K562 (cell line): Measurements from ENCODE around the gene CMSS1. TPM values are rescaled to one million over a fixed set of nuclear protein-coding genes. Genes with fewer than 3 reads are reported as not detected.

Experiments used
- ATAC-seq: fragments of 200-7000 bp; cut with Tn5 transposase; 3 replicates; pipeline ENCODE4 v1.9.1; 2020; ENCODE audit warnings: moderate library complexity
- BruUV-seq: library from RNA; stranded (reverse); fragments of 400-500 nt; replicated peaks from 2 replicates; lab custom pipeline; 2021; lab: Mats Ljungman, UMichigan
- CTCF ChIA-PET: fragments of 300-600 bp; formaldehyde crosslinking; extraction: SDS; loops from one replicate; lab custom pipeline; 2021; ENCODE audit warnings: low intra/inter-chr PET ratio; lab: Yijun Ruan, JAX
- POLR2A ChIA-PET: fragments of 300-600, 350-650 bp; sonication (Branson Sonifier 250); formaldehyde crosslinking; extraction: SDS; loops from one replicate; lab custom pipeline; 2021; ENCODE audit warnings: antibody characterized with exemption, inconsistent platforms; lab: Yijun Ruan, JAX
- DNase-seq, 4 experiments: peaks; one replicate each; pipeline versions ENCODE4 v3.0.0 to v3.0.0-alpha.2; 2011 to 2018; ENCODE audit warnings: low spot score in 3 of 4, mixed read lengths in 3 of 4; ENCODE audit errors: extremely low read depth in 1 of 4
- FAIRE-seq: peaks from 2 replicates; lab custom pipeline; 2011; peaks lifted over from hg19 to GRCh38; lab: Jason Lieb, UNC
- H2AFZ ChIP-seq: 2 replicates; pipeline ENCODE4 v1.6.0; 2011; ENCODE audit warnings: low read depth, low read length, control low read depth, inconsistent platforms
- H3K27ac ChIP-seq: fragments of 200-600 bp; 3 replicates; pipeline ENCODE4 v1.8.0; 2011; ENCODE audit warnings: low read depth, mild to moderate bottlenecking, control low read depth, inconsistent platforms, low read length, moderate library complexity, mixed read lengths; ENCODE audit errors: extremely low read depth
- H3K27me3 ChIP-seq, 2 experiments: fragments of 300-600 bp in 1 of 2; 2 replicates in 1 of 2; 3 replicates in 1 of 2; pipeline versions ENCODE4 v1.6.0 to v1.8.0; 2011; ENCODE audit warnings: inconsistent platforms in 2 of 2, low read length in 2 of 2, mild to moderate bottlenecking in 1 of 2, mixed read lengths in 1 of 2, moderate library complexity in 1 of 2; ENCODE audit not compliant: control insufficient read depth in 2 of 2, insufficient read depth in 2 of 2
- H3K36me3 ChIP-seq: fragments of 300-600 bp; 3 replicates; pipeline ENCODE4 v1.8.0; 2011; ENCODE audit warnings: mild to moderate bottlenecking, low read length, inconsistent platforms; ENCODE audit not compliant: control insufficient read depth, insufficient read depth
- H3K4me1 ChIP-seq, 2 experiments: fragments of 200-600 bp in 1 of 2; replicated peaks in 1 of 2; 2 replicates in 1 of 2; 3 replicates in 1 of 2; pipeline versions ENCODE4 v1.5.1 to v1.8.0; 2011; ENCODE audit warnings: inconsistent platforms in 2 of 2, low read length in 2 of 2, mild to moderate bottlenecking in 1 of 2, mixed read lengths in 1 of 2, moderate library complexity in 1 of 2; ENCODE audit not compliant: control insufficient read depth in 2 of 2, insufficient read depth in 2 of 2
- H3K4me2 ChIP-seq: 2 replicates; pipeline ENCODE4 v1.6.1; 2011; ENCODE audit warnings: low read length, control low read depth, inconsistent platforms, mixed read lengths; ENCODE audit not compliant: insufficient read depth
- H3K4me3 ChIP-seq: fragments of 200-600 bp; sonication (generic), shearing (Covaris generic); 2 replicates; pipeline ENCODE4 v1.5.1; 2016; ENCODE audit warnings: control low read depth, inconsistent platforms
- H3K79me2 ChIP-seq: fragments of 200-600 bp; 3 replicates; pipeline ENCODE4 v1.8.0; 2011; ENCODE audit warnings: low read length, inconsistent platforms; ENCODE audit not compliant: control insufficient read depth, insufficient read depth
- H3K9ac ChIP-seq, 2 experiments: 2 replicates each; pipeline versions ENCODE4 v1.6.0 to v1.6.1; 2011; ENCODE audit warnings: low read depth in 2 of 2, low read length in 2 of 2, control low read depth in 1 of 2, inconsistent platforms in 1 of 2, mild to moderate bottlenecking in 1 of 2, mixed read lengths in 1 of 2; ENCODE audit not compliant: insufficient read depth in 1 of 2
- H3K9me1 ChIP-seq: one replicate; pipeline ENCODE4 v1.6.0; 2011; ENCODE audit warnings: inconsistent platforms, mild to moderate bottlenecking, low read length, moderate library complexity; ENCODE audit not compliant: control insufficient read depth, insufficient read depth
- H3K9me3 ChIP-seq: replicated peaks from 2 replicates; pipeline ENCODE4 v1.5.1; 2011; ENCODE audit warnings: low read depth, low read length, inconsistent platforms; ENCODE audit not compliant: control insufficient read depth, insufficient read depth
- H4K20me1 ChIP-seq: replicated peaks from 2 replicates; pipeline ENCODE4 v1.6.1; 2011; ENCODE audit warnings: low read length, inconsistent platforms, mixed read lengths; ENCODE audit not compliant: control insufficient read depth, insufficient read depth
- BRD4 ChIP-seq: fragments of 200-600 bp; sonication (generic); IDR thresholded peaks from 2 replicates; pipeline ENCODE4 v1.6.1; 2017; ENCODE audit warnings: inconsistent platforms
- GATAD2A ChIP-seq: fragments of 450-650 bp; IDR thresholded peaks from 2 replicates; pipeline ENCODE4 v1.6.1; 2017
- PRPF4 ChIP-seq: fragments of 200-400 bp; formaldehyde crosslinking; IDR thresholded peaks from one replicate; pipeline ENCODE4 v1.6.1; 2017; ENCODE audit warnings: low read length, low read depth, mild to moderate bottlenecking; ENCODE audit not compliant: insufficient read depth, poor library complexity, severe bottlenecking
- WGBS: fragments of 100-300 bp; shearing (Covaris generic); methylation state at CpG from one replicate; pipeline ENCODE4 v1.1.6; 2016; ENCODE audit warnings: low coverage, mixed read lengths; ENCODE audit not compliant: insufficient coverage; ENCODE audit errors: missing lambda C conversion rate; 5-methylcytosine and 5-hydroxymethylcytosine counted together
- in situ Hi-C: fragments of 300-500 bp; cut with MboI; formaldehyde crosslinking; loops from 4 replicates; pipeline ENCODE4 v1.15.0; 2018; ENCODE audit warnings: inconsistent platforms, mixed read lengths
- intact Hi-C: fragments of 100-400 bp; cut with micrococcal nuclease; formaldehyde crosslinking; loops from 2 replicates; pipeline ENCODE4 v1.14.2; 2022
- polyA plus RNA-seq, 8 experiments: library from polyadenylated mRNA; depleted of rRNA in 4 of 8; stranded (reverse) in 5 of 8; unstranded in 3 of 8; fragments of >200 nt; fragmentation: Nextera tagmentation in 2 of 8; fragmentation: Illumina TruSeq in 1 of 8; extraction: Ambion mirVana in 2 of 8; extraction: Trizol in 1 of 8; gene quantifications; 2 replicates each; pipeline versions ENCODE4 v1.2.1 to v1.2.3, GENCODE V29; 2011 to 2014; ENCODE audit warnings: inconsistent platforms in 1 of 8, missing spikeins in 1 of 8
- total RNA-seq, 7 experiments: library from RNA; depleted of rRNA in 6 of 7; stranded (reverse); fragments of >200 nt in 6 of 7; fragmentation: Illumina TruSeq in 2 of 7; extraction: Trizol in 2 of 7; gene quantifications; 2 replicates each; pipeline versions ENCODE4 v1.2.1 to v1.2.3, GENCODE V29; 2011 to 2021; ENCODE audit warnings: low replicate concordance in 1 of 7
- TF ChIP-seq, protein P1 (sequence below), 2 experiments: fragments of 450-650 bp in 1 of 2; sonication (generic) in 1 of 2; formaldehyde crosslinking in 1 of 2; IDR thresholded peaks in 1 of 2; conservative IDR thresholded peaks in 1 of 2; 2 replicates each; pipeline versions ENCODE4 v1.6.1 to v1.8.1; 2016 to 2023; ENCODE audit warnings: mild to moderate bottlenecking in 2 of 2, moderate library complexity in 2 of 2, inconsistent platforms in 1 of 2, missing genetic modification reagents in 1 of 2
- TF ChIP-seq, protein P2 (sequence below): fragments of 450-650 bp; IDR thresholded peaks from 2 replicates; pipeline ENCODE4 v1.7.1; 2018; ENCODE audit warnings: mild to moderate bottlenecking, low read depth; ENCODE audit not compliant: partially characterized antibody

The CMSS1 gene
- total and polyA plus RNA-seq, 9 of the 15 experiments (the other 6 are each of a cell fraction or from before 2014, with no cell fraction given), result 46.9 to 109 (median 72.3) TPM

DNA sequence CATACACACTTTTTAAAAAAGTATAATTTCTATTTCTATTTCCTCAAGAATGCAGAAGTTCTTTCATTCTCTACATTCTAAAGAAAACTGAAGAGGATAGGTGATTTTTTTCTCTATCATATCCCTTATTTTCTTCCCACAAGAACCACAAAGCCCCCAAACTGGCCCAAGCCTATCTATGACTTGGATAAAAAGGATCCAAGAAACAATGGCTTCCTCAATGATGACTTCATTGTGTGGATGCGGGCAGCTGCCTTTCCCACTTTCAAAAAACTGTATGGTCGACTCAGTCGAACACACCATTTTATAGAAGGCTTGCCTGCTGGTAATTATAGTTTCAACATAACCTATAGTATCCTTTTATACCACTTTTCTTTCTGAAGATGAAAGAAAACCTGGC, 390.2 kb downstream of the CMSS1 start:
- TF ChIP-seq, protein P1, sequence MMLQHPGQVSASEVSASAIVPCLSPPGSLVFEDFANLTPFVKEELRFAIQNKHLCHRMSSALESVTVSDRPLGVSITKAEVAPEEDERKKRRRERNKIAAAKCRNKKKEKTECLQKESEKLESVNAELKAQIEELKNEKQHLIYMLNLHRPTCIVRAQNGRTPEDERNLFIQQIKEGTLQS (IDR thresholded peaks at IDR 0.05), result no peak
- TF ChIP-seq, protein P1 (CRISPR knock-in tag; conservative IDR thresholded peaks at IDR 0.05), result no peak
- no peak for TF ChIP-seq GATAD2A
- TF ChIP-seq, protein P2, sequence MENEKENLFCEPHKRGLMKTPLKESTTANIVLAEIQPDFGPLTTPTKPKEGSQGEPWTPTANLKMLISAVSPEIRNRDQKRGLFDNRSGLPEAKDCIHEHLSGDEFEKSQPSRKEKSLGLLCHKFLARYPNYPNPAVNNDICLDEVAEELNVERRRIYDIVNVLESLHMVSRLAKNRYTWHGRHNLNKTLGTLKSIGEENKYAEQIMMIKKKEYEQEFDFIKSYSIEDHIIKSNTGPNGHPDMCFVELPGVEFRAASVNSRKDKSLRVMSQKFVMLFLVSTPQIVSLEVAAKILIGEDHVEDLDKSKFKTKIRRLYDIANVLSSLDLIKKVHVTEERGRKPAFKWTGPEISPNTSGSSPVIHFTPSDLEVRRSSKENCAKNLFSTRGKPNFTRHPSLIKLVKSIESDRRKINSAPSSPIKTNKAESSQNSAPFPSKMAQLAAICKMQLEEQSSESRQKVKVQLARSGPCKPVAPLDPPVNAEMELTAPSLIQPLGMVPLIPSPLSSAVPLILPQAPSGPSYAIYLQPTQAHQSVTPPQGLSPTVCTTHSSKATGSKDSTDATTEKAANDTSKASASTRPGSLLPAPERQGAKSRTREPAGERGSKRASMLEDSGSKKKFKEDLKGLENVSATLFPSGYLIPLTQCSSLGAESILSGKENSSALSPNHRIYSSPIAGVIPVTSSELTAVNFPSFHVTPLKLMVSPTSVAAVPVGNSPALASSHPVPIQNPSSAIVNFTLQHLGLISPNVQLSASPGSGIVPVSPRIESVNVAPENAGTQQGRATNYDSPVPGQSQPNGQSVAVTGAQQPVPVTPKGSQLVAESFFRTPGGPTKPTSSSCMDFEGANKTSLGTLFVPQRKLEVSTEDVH, result no peak
- TF ChIP-seq PRPF4, result no peak
- no peak for TF ChIP-seq BRD4
- POLR2A ChIA-PET, result interaction anchor here (1.6 kb wide), 1 partner anchor 19 kb away, joined by 3 read pairs; no protein-coding TSS in a partner anchor

More for the DNA sequence above, 390.2 kb downstream of the CMSS1 start:
- Histone ChIP-seq H3K79me2 (no peaks in the 10 kb centered on the region), H2AFZ (no peak overlapping the region), H3K9me1 (no peaks in the 10 kb centered on the region), H3K4me2 (no peak overlapping the region), H3K36me3 (no peaks in the 10 kb centered on the region), H3K4me3 (no peak overlapping the region), H3K9ac (no peak overlapping the region), H3K9me3 (no peaks in the 10 kb centered on the region), H4K20me1 (no peaks in the 10 kb centered on the region), H3K4me1 (no peaks in the 10 kb centered on the region; a peak in 1 of 5 replicates), H3K27me3 (no peaks in the 10 kb centered on the region), H3K27ac (no peak overlapping the region)
- intact Hi-C loops, result no loop called here
- in situ Hi-C loops, result no loop called here
- CTCF ChIA-PET, result interaction anchor here (0.6 kb wide), 1 partner anchor 376 kb away, joined by 3 read pairs; no protein-coding TSS in a partner anchor
- no peak for FAIRE-seq
- no peak for ATAC-seq
- 38% methylated on average over 3 of the region's 3 CpGs for WGBS
- DNase-seq, result no peak
- no TSS peak for BruUV-seq
